ENCODE measurements around the gene ADD1.

ADD1 gene

GRCh38 chr4:2965262-2965661 is 121.6 kb downstream of the ADD1 start:
- TF ChIP-seq CTCF (IDR thresholded peaks at IDR 0.05; ENCODE audit: low read depth, low read length), result no peak

GRCh38 chr4:2968381-2968780 is 124.7 kb downstream of the ADD1 start:
- no peak overlapping the region for H3K4me3 ChIP-seq (ENCODE audit: low read depth, low read length)
- TF ChIP-seq CTCF (IDR thresholded peaks at IDR 0.05; ENCODE audit: low read depth, low read length), result no peak

More at GRCh38 chr4:2965262-2965661, 121.6 kb downstream of the ADD1 start:
- H3K4me3 ChIP-seq (ENCODE audit: low read depth, low read length), result no peak overlapping the region

DNA sequence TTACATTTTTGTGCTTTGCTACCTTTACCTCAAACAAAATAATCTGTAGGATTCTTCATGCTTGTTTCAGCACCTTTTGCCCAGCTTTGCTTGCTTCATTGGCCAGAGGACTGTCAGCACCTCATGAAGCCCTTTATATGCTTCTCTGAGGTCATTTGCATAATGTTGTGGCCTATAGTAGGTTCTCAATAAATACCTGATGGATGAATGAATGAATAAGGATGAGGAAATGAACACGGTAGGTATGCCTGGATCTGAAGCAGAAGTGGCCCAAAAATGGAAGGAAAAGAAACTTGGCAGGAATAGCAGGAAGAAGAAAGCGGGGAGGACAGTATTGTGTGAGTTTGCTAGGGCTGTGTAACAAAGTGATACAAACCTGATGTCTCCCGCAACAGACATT is 127.6 kb downstream of the ADD1 start:
- no peak for TF ChIP-seq CTCF (IDR thresholded peaks at IDR 0.05; ENCODE audit: low read depth, low read length)
- no peak overlapping the region for H3K4me3 ChIP-seq (ENCODE audit: low read depth, low read length)

- TF ChIP-seq CTCF (IDR thresholded peaks at IDR 0.05; ENCODE audit: low read depth, low read length), result no peak
- H3K4me3 ChIP-seq (ENCODE audit: low read depth, low read length), result no peak overlapping the region
Observed at GRCh38 chr4:2977211-2978088, 133.8 kb downstream of the ADD1 start.
